HG02970 (cell line): ENCODE data around the gene GALNT11.
"Not testable (repeated sequence)": the region's sequence is repeated elsewhere in the genome, so short reads cannot be mapped to it uniquely, and the experiment has no call there.

Experiments used
- ATAC-seq: cut with Tn5 transposase; IDR thresholded peaks from one replicate; pipeline ENCODE4 v1.9.1; 2021; ENCODE audit warnings: mild to moderate bottlenecking, moderate library complexity, moderate number of reproducible peaks; ENCODE audit not compliant: unreplicated experiment, low FRiP score

Gene GALNT11

DNA sequence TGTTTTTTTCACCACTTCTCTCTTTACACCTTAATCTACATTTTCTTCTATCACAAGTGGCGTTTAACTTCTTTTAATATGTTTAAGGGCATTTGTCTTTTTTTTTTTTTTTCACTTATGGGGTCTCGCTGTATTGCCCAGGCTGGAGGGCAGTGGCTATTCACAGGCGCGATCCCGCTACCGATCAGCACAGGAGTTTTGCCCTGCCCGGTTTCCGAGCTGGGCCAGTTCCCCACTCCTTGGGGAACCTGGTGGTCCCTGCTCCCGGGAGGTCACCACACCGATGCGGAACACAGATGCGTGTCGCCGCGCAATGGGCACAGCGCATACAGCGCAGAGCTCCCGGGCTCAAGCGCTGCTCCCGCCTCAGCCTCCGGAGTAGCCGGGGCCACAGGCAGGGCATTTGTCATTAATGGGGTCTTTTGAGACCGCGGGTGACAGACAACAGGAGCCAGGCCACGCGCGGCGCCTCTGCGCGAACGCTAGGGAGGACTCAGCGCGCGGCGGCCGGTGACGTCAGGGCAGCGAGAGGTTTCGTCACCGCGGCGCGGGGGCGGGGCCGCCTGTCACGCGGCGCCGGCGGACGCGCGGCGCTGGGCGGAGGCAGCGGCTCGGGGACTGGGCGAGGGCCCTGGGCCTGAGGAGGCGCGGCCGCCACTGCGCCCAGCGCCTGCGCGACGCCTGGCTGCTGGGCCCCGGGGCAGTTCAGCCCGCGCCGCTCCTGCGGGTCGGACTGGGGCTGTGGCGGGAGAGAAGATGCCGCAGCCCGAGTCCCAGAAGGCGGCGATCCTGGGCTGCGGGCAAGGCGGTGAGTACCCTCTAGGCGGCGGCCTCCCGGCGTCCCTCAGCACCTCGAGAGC is at the start of gene GALNT11:
Gene GALNT11 (plus strand): TSS at position 598 of the 860 bp plus-strand sequence. CDS start 68,554 bp downstream, outside the sequence.
- peak; percentile 98 for ATAC-seq

DNA sequence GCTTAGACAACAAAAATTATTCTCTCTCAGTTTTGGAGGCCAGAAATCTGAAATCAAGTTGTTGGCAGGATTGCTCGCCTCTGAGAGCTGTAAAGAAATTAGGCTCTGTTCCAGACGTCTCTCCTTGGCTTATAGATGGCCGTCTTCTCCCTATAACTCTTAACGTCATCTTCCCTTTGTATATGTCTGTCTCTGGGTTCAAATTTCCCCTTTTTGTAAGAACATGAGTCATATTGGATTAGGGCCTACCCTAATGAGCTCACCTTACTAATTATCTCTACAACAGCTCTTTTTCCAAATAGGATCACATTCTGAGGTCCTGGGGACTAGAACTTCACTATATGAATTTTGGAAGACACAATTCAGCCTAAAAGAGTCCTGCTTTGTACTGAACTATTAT is 46.9 kb upstream of the GALNT11 start:
- ATAC-seq: no peak

DNA sequence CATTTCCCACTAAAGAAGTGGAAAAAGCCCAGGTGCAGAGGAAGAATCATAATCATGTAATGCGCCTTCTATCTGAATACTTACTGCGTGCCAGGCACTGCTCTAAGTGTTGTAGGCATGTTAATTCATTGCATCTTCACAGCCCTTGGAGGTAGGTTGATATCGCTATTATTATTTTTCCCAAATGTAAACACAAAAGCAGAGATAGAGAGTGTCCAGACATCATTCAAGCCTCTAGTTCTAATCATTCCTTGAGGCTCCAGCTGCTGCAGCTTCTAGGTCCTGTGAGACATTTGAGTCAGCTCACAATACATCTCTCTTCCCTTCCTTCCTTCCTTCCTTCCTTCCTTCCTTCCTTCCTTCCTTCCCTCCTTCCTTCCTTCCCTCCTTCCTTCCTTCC is 44.3 kb upstream of the GALNT11 start:
- no peak for ATAC-seq

DNA sequence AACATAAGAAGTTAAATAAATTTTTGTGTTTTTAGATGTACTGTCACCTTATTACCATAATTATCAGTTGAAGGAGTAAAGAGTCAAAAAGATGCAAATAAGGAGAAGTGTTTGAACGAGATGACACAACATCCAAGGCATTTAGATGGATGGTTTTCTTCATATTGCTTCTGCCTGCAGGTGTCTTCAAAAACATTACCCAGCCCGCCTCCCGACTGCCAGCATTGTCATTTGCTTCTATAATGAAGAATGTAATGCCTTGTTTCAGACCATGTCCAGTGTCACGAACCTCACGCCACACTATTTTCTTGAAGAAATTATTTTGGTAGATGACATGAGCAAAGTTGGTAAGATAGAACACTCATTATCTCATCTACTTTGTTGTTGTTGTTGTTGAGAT is 42.7 kb upstream of the GALNT11 start:
- no peak for ATAC-seq

DNA sequence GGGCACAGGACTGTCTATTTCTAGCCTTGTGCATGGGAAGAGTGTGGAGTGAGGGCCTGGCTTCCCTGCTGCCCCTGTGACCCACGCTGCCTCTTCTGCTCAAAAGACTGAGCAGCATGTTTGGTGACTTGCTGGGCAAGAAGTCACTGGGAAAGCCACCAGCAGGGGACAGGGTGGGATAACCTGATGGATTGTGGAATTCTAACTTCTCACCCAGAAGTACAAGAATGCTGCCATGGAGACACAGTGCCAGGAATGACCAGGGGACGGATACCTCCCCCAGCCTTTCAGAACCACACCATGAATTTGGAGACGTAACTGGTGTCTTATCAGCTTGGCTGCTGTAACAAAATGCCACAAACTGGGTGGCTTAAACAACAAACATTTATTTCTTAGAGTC is 40.9 kb upstream of the GALNT11 start:
- no peak for ATAC-seq

DNA sequence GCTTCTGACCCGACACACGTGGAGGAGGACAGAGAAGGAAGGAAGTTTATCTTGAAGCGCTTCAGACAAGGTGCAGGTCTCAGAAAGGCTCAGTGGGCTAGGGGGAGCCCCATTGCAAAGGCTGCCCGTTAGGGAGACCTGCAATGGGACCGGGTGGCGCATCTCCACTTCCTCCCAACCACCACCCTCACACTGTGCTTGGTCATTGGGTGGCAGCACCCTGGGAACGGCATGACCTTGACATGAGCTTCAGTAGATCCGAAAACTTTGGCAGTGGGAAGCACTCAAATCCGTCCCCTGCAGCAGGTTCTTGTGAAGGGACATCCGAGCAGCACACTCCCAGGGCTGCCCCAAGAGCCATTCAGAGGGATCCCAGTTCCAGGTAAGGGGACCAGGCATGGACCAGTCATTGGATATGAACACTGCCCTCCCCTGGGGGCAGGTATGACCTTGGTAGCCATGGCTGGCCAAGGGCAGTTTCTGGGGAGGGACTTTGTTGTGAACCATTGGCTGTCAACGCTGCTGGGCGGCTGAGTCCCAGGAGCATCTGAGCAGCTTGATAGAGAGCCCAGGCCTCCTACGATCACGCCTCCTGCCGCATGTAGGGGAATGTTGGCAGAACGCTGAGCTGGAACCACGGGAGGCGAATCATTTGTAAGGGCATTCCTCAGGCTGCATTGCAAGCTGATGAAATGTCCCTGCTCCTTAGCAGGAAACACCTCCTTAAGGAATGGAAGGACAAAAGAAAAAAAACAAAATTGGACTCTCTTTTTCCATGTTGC is 37.5 kb upstream of the GALNT11 start:
- no peak for ATAC-seq

DNA sequence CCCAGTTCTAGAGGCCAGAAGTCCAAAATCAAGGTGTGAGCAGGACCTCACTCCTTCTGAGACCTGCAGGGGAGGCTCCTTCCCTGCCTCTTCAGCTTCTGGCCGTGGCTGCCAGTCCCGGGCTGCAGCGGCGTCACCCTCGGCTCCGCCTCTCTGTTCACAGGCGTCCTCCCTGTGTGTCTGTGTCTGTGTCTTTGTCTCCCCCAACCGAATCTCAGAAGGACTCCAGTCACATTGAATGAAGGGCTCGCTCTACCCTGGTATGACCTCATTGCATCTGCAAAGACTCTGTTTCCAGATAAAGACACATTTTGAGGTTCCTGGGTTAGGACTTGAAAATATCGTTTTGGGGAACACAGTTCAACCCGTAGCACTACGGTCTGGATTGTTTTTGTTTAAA is 33.1 kb upstream of the GALNT11 start:
- ATAC-seq: no peak

DNA sequence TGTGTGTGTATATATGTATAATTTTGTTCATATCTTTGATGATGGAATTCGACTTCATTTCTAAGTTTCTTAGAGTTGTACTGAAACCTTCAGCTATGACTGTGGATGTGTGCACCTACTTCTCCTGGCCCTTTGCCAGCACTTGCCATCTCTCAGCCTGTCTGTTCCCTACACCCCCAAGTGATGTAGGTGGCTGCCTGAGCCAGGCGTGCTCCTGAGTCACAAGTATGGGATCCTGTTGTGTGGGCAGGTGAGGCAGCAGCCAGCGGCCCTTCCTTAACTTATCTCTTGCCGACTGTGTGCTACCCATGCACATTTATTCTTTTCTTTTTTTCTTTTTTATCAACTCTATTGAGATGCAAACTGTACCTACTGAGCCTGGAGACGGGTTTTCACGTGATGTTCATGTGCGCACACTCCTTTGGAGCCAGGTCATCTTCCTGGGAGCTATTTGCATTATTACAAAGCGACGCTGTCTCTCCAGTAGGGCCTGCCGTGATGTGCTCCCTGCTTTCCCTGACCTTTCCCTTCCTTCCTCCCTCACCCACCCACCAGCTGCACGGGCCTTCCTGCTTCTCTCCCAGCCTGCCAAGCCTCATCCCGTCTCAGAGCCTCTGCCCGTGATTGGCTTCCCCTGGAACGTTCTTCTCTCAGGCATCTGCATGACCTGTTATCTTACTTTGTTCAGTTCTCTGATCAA is 31.3 kb upstream of the GALNT11 start:
- ATAC-seq: no peak

DNA sequence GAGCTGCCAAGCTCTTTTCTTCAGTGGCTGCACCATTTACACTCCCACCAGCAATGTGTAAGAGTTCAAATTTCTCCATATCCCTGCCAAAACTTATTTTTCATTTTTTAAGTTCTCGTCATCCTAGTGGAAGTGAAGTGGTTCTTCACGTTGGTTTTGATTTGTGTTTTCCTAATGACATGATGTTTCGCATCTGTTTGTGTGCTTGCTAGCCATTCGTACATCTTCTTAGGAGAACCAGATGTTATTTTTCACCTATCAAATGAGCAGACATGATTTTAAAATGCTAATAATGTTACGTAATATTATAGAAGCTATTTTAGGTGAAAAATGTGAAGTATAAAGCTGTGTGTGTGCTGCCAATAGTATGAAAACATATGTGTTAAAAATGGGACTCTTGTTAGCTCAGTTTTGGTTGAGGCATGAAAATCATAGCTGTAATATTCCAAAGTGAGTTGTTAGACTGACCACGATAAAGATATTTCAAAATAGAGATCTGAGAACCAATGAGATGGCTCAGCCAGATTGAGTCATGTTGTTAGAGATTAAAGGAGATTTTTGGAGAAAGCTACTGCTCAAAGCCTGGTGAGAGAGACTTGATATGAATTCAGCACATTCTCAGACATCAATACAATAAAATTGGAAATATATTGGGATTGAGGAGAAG is 25.9 kb upstream of the GALNT11 start:
- no peak for ATAC-seq

DNA sequence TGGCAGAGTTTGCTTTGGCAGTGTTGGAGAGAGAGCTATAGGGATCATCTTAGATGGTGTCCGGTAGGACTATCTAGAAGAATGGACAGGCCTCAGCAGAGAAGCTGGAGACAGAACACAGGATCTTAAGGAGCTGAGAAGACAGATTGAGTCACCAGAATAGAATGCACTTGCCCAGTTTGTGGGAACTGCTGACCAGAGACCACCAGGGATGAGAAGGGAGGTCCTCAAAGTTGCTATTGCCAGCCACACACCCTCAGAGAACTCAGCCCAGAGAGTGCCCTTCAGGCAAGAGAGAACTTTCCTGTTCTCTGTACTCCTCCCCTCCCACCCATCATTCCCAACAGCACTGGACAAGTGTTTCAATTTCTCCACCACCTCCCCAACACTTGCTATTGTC is 25.3 kb upstream of the GALNT11 start:
- ATAC-seq: no peak

DNA sequence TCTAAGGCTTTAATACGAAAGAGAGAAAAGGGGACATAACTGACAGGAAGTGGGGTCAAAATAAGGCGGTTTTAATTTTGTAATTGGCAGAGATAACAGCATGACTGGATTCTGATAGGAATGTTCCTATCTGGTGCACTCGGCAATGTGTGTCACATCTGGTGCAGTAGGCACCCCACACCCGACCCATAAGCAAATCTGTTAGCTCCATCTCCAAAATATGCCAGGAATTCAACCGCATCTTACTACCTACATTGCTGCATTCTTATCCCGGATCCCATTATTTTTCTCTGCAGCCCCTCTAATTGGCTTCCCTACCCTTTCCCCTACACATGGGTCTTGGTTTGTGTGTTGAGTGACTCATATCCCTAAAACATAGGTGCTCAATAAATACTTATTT is 19.1 kb upstream of the GALNT11 start:
- no peak for ATAC-seq

DNA sequence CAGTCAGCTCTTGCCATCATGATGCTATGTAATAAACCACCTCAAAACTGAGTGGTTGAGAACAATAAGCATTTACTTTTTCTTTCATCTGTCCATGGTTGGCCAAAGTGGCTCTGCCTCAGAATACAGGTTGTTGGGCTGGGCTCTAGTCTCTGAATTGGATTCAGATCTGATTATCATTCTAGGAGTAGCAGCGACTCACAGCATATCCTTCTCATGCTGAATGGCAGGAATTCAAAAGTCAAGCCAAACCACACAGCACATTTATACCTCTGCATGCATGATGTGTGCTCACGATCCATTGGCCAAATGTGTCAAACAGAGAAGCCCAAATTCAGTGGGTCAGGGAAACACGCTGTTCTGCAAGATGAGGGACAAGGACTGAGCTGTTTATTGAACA is 13.6 kb upstream of the GALNT11 start:
- ATAC-seq: no peak

DNA sequence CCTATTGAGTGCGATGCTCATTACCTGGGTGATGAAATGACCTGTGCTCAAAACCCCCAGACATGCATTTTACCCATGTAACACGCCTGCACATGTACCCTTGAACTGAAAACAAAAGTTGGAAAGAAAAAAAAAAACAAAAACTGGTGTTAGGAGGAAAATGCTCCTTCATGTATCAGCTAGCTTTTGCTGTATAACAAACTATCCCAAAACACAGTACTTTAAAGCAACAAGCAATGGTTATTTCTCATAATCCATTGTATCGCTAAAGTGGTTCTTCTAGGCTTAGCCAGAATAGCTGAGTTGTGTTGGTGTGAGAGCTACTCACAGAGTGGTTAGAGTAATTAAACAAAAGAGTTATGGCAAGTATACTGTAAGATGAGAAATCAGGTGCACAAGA is 12.2 kb upstream of the GALNT11 start:
- ATAC-seq: no peak

DNA sequence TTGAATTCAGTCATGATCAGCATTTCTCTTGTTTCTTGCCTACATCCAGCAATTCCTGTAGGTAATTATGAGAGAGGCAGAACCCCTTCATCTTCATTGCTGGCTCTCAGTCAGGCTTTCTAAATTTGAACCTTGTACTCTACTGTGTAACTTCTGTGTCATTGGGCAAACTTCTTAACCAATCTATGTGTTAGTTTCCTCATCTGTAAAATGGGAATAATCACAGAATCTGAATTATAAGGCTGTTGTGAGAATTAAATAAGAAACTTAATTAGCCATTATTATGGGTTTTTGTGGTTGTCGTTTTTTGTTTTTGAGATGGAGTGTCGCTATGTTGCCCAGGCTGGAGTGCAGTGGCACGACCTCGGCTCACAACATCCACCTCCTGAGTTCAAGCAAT is 11.5 kb upstream of the GALNT11 start:
- ATAC-seq: no peak

DNA sequence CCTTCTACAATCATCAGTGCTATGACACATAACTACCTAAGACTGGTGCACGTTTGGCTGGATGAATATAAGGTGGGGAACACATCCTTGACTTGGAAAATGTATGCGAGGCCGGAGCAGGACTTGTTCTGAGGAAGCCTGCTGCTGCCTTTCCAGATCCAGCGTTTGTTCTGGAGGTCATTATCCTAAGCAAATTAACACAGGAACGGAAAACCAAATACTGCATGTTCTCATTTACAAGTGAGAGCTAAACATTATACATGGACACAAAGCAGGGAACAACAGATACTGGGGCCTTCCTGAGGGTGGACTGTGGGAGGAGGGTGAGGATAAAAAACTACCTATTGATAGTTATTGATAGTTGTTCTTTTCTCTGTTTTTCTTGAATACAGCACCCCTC is 10.8 kb upstream of the GALNT11 start:
- no peak for ATAC-seq

DNA sequence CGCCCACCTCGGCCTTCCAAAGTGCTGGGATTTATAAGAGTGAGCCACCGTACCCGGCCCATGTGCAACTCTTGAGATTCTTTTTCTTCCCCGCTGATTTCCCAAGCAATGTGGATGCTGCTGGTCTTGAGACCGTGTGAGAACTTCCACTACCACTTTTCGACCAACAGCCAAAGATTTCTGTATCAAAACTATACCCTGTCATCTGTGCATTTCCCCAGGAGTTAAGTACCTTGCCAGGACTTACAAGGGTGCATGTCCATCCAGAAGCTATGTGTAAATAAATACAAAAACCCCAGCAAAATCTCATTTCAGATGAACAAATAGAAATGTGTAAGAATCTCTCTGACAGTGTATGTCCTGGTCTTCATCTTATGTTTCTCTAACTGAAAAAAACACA is 9.9 kb upstream of the GALNT11 start:
- no peak for ATAC-seq

DNA sequence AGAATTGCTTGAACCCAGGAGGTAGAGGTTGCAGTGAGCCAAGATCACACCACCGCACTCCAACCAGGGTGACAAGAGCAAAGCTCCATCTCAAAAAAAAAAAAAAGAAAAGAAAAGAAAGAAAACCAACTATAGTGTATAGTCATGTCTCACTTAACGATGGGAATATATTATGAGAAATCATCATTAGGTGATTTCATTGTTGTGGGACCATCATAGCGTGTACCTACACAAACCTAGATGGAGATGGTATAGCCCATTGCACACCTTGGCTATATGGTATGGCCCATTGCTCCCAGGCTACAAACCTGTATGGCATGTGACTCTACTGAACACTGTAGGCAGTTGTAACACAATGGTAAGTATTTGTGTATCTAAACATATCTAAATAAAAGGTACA is 8.5 kb upstream of the GALNT11 start:
- ATAC-seq: no peak

DNA sequence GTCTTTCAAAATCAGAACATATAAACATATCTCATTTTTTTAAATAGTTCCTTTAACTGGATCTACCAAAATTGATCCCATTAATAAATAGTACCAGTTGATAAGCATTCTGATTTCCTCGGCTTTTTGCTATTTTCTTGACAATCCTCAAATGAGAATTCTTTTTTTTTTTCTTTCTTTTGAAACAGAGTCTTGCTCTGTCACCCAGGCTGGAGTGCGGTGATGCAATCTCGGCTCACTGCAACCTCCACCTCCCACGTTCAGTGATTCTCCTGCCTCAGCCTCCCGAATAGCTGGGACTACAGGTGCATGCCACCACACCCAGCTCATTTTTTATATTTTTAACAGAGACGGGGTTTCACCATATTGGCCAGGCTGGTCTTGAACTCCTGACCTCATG is 7.8 kb upstream of the GALNT11 start:
- ATAC-seq: not testable (repeated sequence)

DNA sequence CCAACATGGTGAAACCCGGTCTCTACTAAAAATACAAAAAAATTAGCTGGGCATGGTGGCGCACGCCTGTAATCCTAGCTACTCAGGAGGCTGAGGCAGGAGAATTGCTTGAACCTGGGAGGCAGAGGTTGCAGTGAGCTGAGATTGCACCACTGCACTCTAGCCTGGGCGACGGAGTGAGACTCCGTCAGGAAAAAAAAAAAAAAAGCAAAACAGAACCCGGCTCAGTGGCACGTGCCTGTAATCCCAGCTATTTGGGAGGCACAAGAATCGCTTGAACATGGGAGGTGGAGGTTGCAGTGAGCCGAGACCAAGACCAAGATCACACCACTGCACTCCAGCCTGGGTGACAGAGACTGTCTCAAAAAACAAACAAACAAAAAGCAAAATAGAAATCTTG is 3.7 kb upstream of the GALNT11 start:
- ATAC-seq: not testable (repeated sequence)
